Measurements from ENCODE around the gene MACROD2.

MACROD2 gene

GRCh38 chr20:14709439-14709838 is 714.1 kb downstream of the MACROD2 start:
- DNase-seq (ENCODE audit: low spot score) = no peak

- DNase-seq (ENCODE audit: low spot score) = no peak
These were observed 715.6 kb downstream of the MACROD2 start for GRCh38 chr20:14710951-14711350.

GRCh38 chr20:14711652-14712051 is 716.3 kb downstream of the MACROD2 start:
- DNase-seq (ENCODE audit: low spot score) = no peak

GRCh38 chr20:14712302-14712739 is 717.0 kb downstream of the MACROD2 start:
- DNase-seq (ENCODE audit: low spot score) = no peak

GRCh38 chr20:14715400-14715799 is 720.1 kb downstream of the MACROD2 start:
- DNase-seq (ENCODE audit: low spot score) = no peak

GRCh38 chr20:14716351-14716801 is 721.1 kb downstream of the MACROD2 start:
- DNase-seq (ENCODE audit: low spot score) = no peak

GRCh38 chr20:14717134-14717999 is 722.1 kb downstream of the MACROD2 start:
- DNase-seq (ENCODE audit: low spot score) = no peak

- no peak for DNase-seq (ENCODE audit: low spot score)
These were observed 724.9 kb downstream of the MACROD2 start for GRCh38 chr20:14720251-14720650.

- DNase-seq (ENCODE audit: low spot score) = no peak
These were observed 726.7 kb downstream of the MACROD2 start for GRCh38 chr20:14721926-14722452.

GRCh38 chr20:14723614-14724013 is 728.3 kb downstream of the MACROD2 start:
- DNase-seq (ENCODE audit: low spot score) = no peak

GRCh38 chr20:14724036-14724435 is 728.7 kb downstream of the MACROD2 start:
- DNase-seq (ENCODE audit: low spot score) = no peak

GRCh38 chr20:14724468-14724867 is 729.2 kb downstream of the MACROD2 start:
- no peak for DNase-seq (ENCODE audit: low spot score)

GRCh38 chr20:14726591-14726990 is 731.3 kb downstream of the MACROD2 start:
- no peak for DNase-seq (ENCODE audit: low spot score)

- no peak for DNase-seq (ENCODE audit: low spot score)
These were observed 732.3 kb downstream of the MACROD2 start for GRCh38 chr20:14727485-14728150.

- DNase-seq (ENCODE audit: low spot score) = no peak
These were observed 734.1 kb downstream of the MACROD2 start for GRCh38 chr20:14729390-14729789.

GRCh38 chr20:14732343-14732742 is 737.0 kb downstream of the MACROD2 start:
- no peak for DNase-seq (ENCODE audit: low spot score)

- DNase-seq (ENCODE audit: low spot score) = no peak
These were observed 737.7 kb downstream of the MACROD2 start for GRCh38 chr20:14732996-14733395.

GRCh38 chr20:14740380-14740779 is 745.1 kb downstream of the MACROD2 start:
- no peak for DNase-seq (ENCODE audit: low spot score)

GRCh38 chr20:14741616-14742015 is 746.3 kb downstream of the MACROD2 start:
- DNase-seq (ENCODE audit: low spot score) = no peak

- DNase-seq (ENCODE audit: low spot score) = no peak
These were observed 749.4 kb downstream of the MACROD2 start for GRCh38 chr20:14744723-14745122.

GRCh38 chr20:14745830-14746229 is 750.5 kb downstream of the MACROD2 start:
- no peak for DNase-seq (ENCODE audit: low spot score)

- DNase-seq (ENCODE audit: low spot score) = no peak
These were observed 755.9 kb downstream of the MACROD2 start for GRCh38 chr20:14751191-14751590.

- DNase-seq (ENCODE audit: low spot score) = no peak
These were observed 762.4 kb downstream of the MACROD2 start for GRCh38 chr20:14757728-14758127.

All from germinal center (tissue), 1 donor.